Putamen (tissue), 1 donor: ENCODE measurements around the gene H2AZ2.

Experiments
- DNase-seq: peaks from one replicate; pipeline ENCODE4 v3.0.0-alpha.2; 2016; ENCODE audit warnings: low spot score

The H2AZ2 gene

GRCh38 chr7:44784364-44784763, 63.5 kb downstream of the H2AZ2 start:
- DNase-seq = no peak

DNA sequence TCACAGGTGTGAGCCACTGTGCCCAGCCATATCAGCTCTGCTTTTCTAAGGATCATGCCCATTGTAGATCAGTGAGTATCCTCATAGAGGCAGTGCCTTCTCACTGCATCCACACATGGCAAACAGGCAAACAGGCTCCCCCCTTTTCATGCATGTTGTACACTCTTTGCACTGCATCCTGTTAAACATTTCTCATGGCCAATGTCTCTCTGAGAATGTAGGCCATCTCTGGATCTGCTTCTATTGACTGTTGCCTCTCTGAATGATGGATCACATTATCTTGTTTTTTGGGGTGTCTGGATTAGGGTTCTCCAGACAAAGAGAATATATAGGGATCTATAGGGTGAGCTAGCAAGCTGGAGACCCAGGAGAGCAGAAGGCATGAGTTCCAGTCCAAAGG, 64.5 kb downstream of the H2AZ2 start:
- DNase-seq = no peak

- DNase-seq = no peak
These were observed 65.4 kb downstream of the H2AZ2 start for GRCh38 chr7:44782460-44782859.
